Retinal pigment epithelial cell (primary cell): ENCODE data around the gene DYNC2I2.

Experiments
- DNase-seq: peaks from one replicate; pipeline ENCODE4 v3.0.0-alpha.2; 2010; ENCODE audit warnings: low read depth
- H3K4me3 ChIP-seq: 2 replicates; pipeline ENCODE4 v1.5.1; 2011; ENCODE audit warnings: mild to moderate bottlenecking, low read length, control low read depth, moderate library complexity
- TF ChIP-seq, protein P1 (sequence below): conservative IDR thresholded peaks from 2 replicates; pipeline ENCODE4 v1.5.1; 2011; ENCODE audit warnings: low read depth, low read length, control low read depth, inconsistent platforms

DYNC2I2 gene

GRCh38 chr9:128631636-128632035 is 25.0 kb downstream of the DYNC2I2 start:
- H3K4me3 ChIP-seq, result no peak overlapping the region
- TF ChIP-seq, protein P1, sequence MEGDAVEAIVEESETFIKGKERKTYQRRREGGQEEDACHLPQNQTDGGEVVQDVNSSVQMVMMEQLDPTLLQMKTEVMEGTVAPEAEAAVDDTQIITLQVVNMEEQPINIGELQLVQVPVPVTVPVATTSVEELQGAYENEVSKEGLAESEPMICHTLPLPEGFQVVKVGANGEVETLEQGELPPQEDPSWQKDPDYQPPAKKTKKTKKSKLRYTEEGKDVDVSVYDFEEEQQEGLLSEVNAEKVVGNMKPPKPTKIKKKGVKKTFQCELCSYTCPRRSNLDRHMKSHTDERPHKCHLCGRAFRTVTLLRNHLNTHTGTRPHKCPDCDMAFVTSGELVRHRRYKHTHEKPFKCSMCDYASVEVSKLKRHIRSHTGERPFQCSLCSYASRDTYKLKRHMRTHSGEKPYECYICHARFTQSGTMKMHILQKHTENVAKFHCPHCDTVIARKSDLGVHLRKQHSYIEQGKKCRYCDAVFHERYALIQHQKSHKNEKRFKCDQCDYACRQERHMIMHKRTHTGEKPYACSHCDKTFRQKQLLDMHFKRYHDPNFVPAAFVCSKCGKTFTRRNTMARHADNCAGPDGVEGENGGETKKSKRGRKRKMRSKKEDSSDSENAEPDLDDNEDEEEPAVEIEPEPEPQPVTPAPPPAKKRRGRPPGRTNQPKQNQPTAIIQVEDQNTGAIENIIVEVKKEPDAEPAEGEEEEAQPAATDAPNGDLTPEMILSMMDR, result no peak
- DNase-seq, result no peak

DNA sequence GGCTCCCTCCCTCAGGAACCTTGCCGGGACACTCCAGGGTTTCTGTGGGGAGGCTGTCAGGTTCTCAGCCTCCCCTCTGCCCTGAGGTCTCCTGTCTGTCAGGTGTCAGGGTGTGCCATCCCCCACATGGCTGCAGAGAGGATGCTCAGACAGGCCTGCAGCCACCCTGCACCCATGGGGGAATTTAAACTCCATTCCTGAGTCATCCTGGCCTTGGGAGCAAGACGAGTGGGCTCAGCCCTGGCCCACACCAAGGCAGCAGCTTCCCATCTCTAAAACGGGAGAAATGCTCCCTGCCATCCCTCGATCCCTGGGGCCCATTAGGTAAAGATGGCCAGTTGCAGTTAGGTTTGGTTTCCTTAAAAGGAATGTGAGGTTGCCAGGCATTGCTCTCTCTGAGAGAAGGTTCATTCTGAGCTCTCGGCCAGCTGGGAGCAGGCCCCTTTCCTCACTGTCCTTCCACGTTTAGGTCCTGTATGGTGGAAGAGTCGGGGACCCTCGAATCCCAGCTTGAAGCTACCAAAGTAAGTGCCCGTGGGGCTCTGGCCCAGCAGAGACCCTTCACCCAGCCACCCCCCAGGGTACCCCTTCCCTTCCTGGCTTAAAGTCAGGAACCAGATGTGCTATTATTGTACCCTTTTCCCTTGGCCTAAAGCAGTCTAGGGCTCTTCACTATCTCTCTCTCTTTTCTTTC is 26.6 kb downstream of the DYNC2I2 start:
- TF ChIP-seq, protein P1, result no peak
- no peak overlapping the region for H3K4me3 ChIP-seq
- no peak for DNase-seq

GRCh38 chr9:128629136-128629535 is 27.5 kb downstream of the DYNC2I2 start:
- no peak for DNase-seq
- no peak overlapping the region for H3K4me3 ChIP-seq
- TF ChIP-seq, protein P1, result no peak

GRCh38 chr9:128628471-128629048 is 28.1 kb downstream of the DYNC2I2 start:
- TF ChIP-seq, protein P1, result no peak
- H3K4me3 ChIP-seq, result no peak overlapping the region

DNA sequence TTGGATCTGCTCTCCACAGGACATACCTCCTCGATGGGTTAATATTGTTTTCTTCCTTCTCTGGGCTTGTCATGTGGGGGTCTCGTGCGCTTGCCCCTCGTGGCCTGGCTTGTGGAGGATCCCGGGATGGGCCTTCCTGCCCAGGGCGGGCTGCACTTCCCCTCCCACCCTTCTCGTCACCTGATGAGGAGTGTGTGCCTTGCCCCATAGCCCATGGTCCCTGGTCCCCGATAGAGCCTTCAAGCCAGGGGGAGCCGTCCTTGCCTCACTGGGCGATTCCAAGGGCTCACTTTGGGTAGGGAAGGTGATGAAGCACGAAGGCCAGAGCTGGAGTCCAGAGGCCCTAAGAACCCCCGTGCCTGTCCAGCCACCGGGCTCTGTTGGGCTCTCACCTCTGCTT is 28.7 kb downstream of the DYNC2I2 start:
- no peak for DNase-seq
- TF ChIP-seq, protein P1, result no peak
- no peak overlapping the region for H3K4me3 ChIP-seq

More at GRCh38 chr9:128628471-128629048, 28.1 kb downstream of the DYNC2I2 start:
- no peak for DNase-seq

- TF ChIP-seq, protein P1, result no peak
- no peak overlapping the region for H3K4me3 ChIP-seq
Observed at GRCh38 chr9:128627127-128627715, 29.4 kb downstream of the DYNC2I2 start.

DNA sequence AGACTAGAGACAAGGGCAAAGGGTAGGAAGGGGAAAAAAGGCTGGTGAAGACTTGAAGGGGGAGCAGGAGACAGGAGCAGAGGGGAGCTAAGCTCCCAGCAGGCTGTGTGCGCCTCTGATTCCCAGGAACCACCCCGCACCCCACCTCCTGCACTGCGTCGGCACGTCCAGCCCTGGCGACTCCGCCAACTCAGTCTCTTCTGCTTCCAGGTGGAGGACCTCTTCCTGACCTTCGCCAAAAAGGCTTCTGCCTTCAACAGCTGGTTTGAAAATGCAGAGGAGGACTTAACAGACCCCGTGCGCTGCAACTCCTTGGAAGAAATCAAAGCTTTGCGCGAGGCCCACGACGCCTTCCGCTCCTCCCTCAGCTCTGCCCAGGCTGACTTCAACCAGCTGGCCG is 30.5 kb downstream of the DYNC2I2 start:
- TF ChIP-seq, protein P1, result no peak
- no peak for DNase-seq
- no peak overlapping the region for H3K4me3 ChIP-seq

More at GRCh38 chr9:128627127-128627715, 29.4 kb downstream of the DYNC2I2 start:
- no peak for DNase-seq
